ENCODE data around the gene BTBD2. TPM values are rescaled to one million over a fixed set of nuclear protein-coding genes. Genes with fewer than 3 reads are reported as not detected.

BTBD2 gene
- total and polyA plus RNA-seq, 2 of the 8 experiments (the other 6 are each of a cell fraction or from before 2014, with no cell fraction given): 91.7 to 92.3 TPM

DNA sequence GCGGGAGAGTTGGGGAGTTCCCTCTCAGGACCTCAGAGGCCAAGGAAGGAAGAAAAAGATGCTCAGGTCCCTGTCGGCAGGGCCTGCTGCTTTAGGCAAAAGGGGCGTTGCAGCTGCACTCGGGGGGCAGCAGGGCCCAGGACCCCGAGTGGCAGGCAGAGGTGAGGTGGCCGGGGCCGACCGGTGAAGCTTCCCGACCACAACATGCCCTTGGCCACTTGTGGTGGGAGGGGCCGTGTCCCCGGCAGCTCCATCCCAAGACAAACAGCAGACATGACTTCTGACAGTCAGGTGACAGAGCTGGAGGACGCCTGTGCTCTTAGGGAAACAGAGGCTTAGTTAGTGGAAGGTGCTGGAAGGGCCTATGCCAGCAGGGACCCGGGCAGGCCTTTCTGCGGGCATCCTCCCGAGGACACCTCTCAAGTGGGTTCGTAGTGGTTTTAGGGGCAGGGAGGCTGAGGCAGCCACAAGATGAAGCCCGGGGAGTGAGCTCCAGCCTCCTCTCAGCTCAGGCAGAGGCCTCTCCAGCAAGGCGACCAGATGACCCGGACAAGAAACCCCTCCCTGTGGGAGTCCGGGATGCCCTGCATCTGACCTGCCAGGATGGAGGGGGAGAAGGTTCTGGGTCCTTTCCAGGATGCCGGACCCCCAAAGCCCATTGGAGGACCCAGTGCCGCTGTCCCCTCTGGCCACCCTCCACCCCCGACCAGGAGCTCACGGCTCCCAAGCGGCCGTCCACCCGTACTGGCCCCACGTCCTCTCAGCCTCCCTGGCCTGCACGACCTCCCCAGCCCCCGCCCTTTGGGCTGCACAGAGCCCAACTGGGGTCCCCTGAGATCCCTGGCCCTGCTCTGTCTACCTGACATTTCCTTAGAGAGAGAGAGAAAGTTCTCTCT lies 24.2 kb downstream of the BTBD2 start (continued):
- TF ChIP-seq, protein P1, sequence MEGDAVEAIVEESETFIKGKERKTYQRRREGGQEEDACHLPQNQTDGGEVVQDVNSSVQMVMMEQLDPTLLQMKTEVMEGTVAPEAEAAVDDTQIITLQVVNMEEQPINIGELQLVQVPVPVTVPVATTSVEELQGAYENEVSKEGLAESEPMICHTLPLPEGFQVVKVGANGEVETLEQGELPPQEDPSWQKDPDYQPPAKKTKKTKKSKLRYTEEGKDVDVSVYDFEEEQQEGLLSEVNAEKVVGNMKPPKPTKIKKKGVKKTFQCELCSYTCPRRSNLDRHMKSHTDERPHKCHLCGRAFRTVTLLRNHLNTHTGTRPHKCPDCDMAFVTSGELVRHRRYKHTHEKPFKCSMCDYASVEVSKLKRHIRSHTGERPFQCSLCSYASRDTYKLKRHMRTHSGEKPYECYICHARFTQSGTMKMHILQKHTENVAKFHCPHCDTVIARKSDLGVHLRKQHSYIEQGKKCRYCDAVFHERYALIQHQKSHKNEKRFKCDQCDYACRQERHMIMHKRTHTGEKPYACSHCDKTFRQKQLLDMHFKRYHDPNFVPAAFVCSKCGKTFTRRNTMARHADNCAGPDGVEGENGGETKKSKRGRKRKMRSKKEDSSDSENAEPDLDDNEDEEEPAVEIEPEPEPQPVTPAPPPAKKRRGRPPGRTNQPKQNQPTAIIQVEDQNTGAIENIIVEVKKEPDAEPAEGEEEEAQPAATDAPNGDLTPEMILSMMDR (IDR thresholded peaks at IDR 0.05; ENCODE audit: control extremely low read depth in 1 of 3, insufficient read depth in 1 of 3, low read depth in 1 of 3, low read length in 3 of 3): no peak
- no peak for TF ChIP-seq CEBPB (IDR thresholded peaks at IDR 0.05; ENCODE audit: low read depth, low read length)
- TF ChIP-seq TEAD4 (IDR thresholded peaks at IDR 0.05; ENCODE audit: low read depth, low read length): no peak
